A549 (cell line): ENCODE measurements around the gene NAT16.

ENCODE experiments used
- CEBPB ChIP-seq, 2 experiments: fragments of >200 bp in 1 of 2; sonication (Bioruptor Twin) in 1 of 2; formaldehyde crosslinking in 1 of 2; IDR thresholded peaks; 2 replicates each; pipeline ENCODE4 v1.6.1; 2012 to 2016
- CHD2 ChIP-seq: fragments of 150-350 bp; IDR thresholded peaks from 2 replicates; pipeline ENCODE4 v1.6.1; 2014; ENCODE audit warnings: low read length; ENCODE audit not compliant: partially characterized antibody
- CHD4 ChIP-seq: fragments of 200-600 bp; sonication (generic); IDR thresholded peaks from 2 replicates; pipeline ENCODE4 v1.6.1; 2016; ENCODE audit warnings: antibody characterized with exemption, mild to moderate bottlenecking, borderline replicate concordance
- EP300 ChIP-seq, 2 experiments: fragments of >200 bp; sonication (Bioruptor Twin); formaldehyde crosslinking; IDR thresholded peaks; 2 replicates in 1 of 2; 3 replicates in 1 of 2; pipeline ENCODE4 v1.6.1; 2016 to 2017
- MAFK ChIP-seq: fragments of 450-650 bp; IDR thresholded peaks from 2 replicates; pipeline ENCODE4 v1.6.1; 2014; ENCODE audit not compliant: partially characterized antibody
- MYC ChIP-seq: IDR thresholded peaks from 2 replicates; pipeline ENCODE4 v1.6.1; 2012; ENCODE audit warnings: mild to moderate bottlenecking, inconsistent platforms, low read length, improper control_type of control experiment, borderline replicate concordance
- NFE2L2 ChIP-seq: fragments of 150-350 bp; conservative IDR thresholded peaks from 2 replicates; pipeline ENCODE4 v1.6.1; 2014; ENCODE audit warnings: low read length
- TF ChIP-seq, protein P1 (sequence below): IDR thresholded peaks from 2 replicates; pipeline ENCODE4 v1.6.1; 2012
- TF ChIP-seq, protein P2 (sequence below): fragments of >200 bp; sonication (Bioruptor Twin); formaldehyde crosslinking; IDR thresholded peaks from 3 replicates; pipeline ENCODE4 v1.5.1; 2016
- TF ChIP-seq, protein P3 (sequence below): fragments of >200 bp; sonication (Bioruptor Twin); formaldehyde crosslinking; IDR thresholded peaks from 3 replicates; pipeline ENCODE4 v1.6.1; 2016
- TF ChIP-seq, protein P4 (sequence below): fragments of 200-600 bp; sonication (generic); IDR thresholded peaks from 2 replicates; pipeline ENCODE4 v1.6.1; 2016; ENCODE audit warnings: antibody characterized with exemption, mild to moderate bottlenecking, moderate library complexity

DNA sequence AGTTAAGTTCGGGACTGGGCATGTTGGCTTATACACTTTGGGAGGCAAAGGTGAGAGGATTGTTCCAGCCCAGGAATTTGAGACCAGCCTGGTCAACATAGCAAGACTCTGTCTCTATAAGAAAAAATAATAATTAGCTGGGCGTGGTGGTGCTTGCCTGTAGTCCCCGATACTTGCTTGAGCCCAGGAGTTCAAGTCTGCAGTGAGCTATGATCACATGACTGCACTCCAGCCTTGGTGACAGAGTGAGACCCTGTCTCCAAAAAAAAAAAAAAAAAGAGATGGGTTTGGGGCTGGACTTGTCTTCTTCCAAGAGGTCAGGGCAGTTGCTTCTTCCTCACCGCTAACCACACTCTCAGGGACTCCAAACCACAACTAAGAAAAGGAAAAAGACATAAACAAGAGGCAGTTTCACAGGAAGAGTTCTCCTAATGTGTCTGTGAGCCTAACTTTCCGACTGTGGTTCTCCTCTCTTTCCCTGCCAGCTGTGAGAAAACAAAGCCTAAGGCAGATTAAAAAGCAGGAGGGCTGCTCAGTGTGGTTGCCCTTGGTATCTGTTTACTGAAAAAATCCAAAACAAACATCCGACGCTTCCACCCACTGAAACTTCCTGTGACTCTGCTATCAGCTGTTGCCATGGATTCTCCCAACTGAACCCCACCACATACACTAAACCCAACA, 55.6 kb downstream of the NAT16 start:
- TF ChIP-seq EP300 (IDR thresholded peaks at IDR 0.05) (no peak), CHD4 (no peak), MAFK (no peak), MYC (no peak), CHD2 (no peak), NFE2L2 (no peak), CEBPB (IDR thresholded peaks at IDR 0.05) (no peak)
- TF ChIP-seq, protein P1, sequence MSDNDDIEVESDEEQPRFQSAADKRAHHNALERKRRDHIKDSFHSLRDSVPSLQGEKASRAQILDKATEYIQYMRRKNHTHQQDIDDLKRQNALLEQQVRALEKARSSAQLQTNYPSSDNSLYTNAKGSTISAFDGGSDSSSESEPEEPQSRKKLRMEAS, result peak; percentile 66
- TF ChIP-seq, protein P2, sequence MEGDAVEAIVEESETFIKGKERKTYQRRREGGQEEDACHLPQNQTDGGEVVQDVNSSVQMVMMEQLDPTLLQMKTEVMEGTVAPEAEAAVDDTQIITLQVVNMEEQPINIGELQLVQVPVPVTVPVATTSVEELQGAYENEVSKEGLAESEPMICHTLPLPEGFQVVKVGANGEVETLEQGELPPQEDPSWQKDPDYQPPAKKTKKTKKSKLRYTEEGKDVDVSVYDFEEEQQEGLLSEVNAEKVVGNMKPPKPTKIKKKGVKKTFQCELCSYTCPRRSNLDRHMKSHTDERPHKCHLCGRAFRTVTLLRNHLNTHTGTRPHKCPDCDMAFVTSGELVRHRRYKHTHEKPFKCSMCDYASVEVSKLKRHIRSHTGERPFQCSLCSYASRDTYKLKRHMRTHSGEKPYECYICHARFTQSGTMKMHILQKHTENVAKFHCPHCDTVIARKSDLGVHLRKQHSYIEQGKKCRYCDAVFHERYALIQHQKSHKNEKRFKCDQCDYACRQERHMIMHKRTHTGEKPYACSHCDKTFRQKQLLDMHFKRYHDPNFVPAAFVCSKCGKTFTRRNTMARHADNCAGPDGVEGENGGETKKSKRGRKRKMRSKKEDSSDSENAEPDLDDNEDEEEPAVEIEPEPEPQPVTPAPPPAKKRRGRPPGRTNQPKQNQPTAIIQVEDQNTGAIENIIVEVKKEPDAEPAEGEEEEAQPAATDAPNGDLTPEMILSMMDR, result no peak
- TF ChIP-seq, protein P3, sequence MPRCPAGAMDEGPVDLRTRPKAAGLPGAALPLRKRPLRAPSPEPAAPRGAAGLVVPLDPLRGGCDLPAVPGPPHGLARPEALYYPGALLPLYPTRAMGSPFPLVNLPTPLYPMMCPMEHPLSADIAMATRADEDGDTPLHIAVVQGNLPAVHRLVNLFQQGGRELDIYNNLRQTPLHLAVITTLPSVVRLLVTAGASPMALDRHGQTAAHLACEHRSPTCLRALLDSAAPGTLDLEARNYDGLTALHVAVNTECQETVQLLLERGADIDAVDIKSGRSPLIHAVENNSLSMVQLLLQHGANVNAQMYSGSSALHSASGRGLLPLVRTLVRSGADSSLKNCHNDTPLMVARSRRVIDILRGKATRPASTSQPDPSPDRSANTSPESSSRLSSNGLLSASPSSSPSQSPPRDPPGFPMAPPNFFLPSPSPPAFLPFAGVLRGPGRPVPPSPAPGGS, result no peak
- TF ChIP-seq, protein P4, sequence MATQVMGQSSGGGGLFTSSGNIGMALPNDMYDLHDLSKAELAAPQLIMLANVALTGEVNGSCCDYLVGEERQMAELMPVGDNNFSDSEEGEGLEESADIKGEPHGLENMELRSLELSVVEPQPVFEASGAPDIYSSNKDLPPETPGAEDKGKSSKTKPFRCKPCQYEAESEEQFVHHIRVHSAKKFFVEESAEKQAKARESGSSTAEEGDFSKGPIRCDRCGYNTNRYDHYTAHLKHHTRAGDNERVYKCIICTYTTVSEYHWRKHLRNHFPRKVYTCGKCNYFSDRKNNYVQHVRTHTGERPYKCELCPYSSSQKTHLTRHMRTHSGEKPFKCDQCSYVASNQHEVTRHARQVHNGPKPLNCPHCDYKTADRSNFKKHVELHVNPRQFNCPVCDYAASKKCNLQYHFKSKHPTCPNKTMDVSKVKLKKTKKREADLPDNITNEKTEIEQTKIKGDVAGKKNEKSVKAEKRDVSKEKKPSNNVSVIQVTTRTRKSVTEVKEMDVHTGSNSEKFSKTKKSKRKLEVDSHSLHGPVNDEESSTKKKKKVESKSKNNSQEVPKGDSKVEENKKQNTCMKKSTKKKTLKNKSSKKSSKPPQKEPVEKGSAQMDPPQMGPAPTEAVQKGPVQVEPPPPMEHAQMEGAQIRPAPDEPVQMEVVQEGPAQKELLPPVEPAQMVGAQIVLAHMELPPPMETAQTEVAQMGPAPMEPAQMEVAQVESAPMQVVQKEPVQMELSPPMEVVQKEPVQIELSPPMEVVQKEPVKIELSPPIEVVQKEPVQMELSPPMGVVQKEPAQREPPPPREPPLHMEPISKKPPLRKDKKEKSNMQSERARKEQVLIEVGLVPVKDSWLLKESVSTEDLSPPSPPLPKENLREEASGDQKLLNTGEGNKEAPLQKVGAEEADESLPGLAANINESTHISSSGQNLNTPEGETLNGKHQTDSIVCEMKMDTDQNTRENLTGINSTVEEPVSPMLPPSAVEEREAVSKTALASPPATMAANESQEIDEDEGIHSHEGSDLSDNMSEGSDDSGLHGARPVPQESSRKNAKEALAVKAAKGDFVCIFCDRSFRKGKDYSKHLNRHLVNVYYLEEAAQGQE, result no peak
